Colon (tissue), 2 donors: ENCODE measurements around the gene GRIP1.

Experiments
- FAIRE-seq: peaks from 2 replicates; lab custom pipeline; 2012; peaks lifted over from hg19 to GRCh38; lab: Jason Lieb, UNC
- donor health status: control.
- donor health status: control.

The GRIP1 gene

GRCh38 chr12:66379616-66380015 is 299.3 kb downstream of the GRIP1 start:
- no peak for FAIRE-seq

- no peak for FAIRE-seq
Observed at GRCh38 chr12:66375560-66375959, 303.3 kb downstream of the GRIP1 start.

- FAIRE-seq = no peak
Observed at GRCh38 chr12:66371982-66372381, 306.9 kb downstream of the GRIP1 start.

GRCh38 chr12:66367015-66367667 is 311.7 kb downstream of the GRIP1 start:
- no peak for FAIRE-seq

GRCh38 chr12:66365718-66366490 is 313.0 kb downstream of the GRIP1 start:
- no peak for FAIRE-seq

GRCh38 chr12:66361703-66362102 is 317.2 kb downstream of the GRIP1 start:
- no peak for FAIRE-seq

- no peak for FAIRE-seq
Observed at GRCh38 chr12:66359300-66359699, 319.6 kb downstream of the GRIP1 start.

- FAIRE-seq = no peak
Observed at GRCh38 chr12:66354291-66354690, 324.6 kb downstream of the GRIP1 start.

- FAIRE-seq = no peak
Observed at GRCh38 chr12:66352899-66353298, 326.0 kb downstream of the GRIP1 start.

- no peak for FAIRE-seq
Observed at GRCh38 chr12:66352197-66352596, 326.7 kb downstream of the GRIP1 start.

GRCh38 chr12:66351301-66351700 is 327.6 kb downstream of the GRIP1 start:
- no peak for FAIRE-seq

- FAIRE-seq = no peak
Observed at GRCh38 chr12:66345956-66346355, 332.9 kb downstream of the GRIP1 start.

GRCh38 chr12:66345212-66345611 is 333.7 kb downstream of the GRIP1 start:
- FAIRE-seq = no peak

- FAIRE-seq = no peak
Observed at GRCh38 chr12:66341126-66341525, 337.8 kb downstream of the GRIP1 start.

GRCh38 chr12:66340131-66340530 is 338.7 kb downstream of the GRIP1 start:
- no peak for FAIRE-seq

GRCh38 chr12:66337381-66338010 is 341.4 kb downstream of the GRIP1 start:
- FAIRE-seq = no peak

- FAIRE-seq = no peak
Observed at GRCh38 chr12:66335746-66336145, 343.1 kb downstream of the GRIP1 start.

GRCh38 chr12:66331814-66332213 is 347.1 kb downstream of the GRIP1 start:
- no peak for FAIRE-seq

GRCh38 chr12:66331016-66331415 is 347.9 kb downstream of the GRIP1 start:
- FAIRE-seq = no peak

GRCh38 chr12:66329941-66330340 is 348.9 kb downstream of the GRIP1 start:
- FAIRE-seq = no peak

- no peak for FAIRE-seq
Observed at GRCh38 chr12:66323017-66323416, 355.9 kb downstream of the GRIP1 start.

- FAIRE-seq = no peak
Observed at GRCh38 chr12:66321435-66321834, 357.4 kb downstream of the GRIP1 start.

- FAIRE-seq = no peak
Observed at GRCh38 chr12:66320996-66321395, 357.9 kb downstream of the GRIP1 start.
